ENCODE measurements around the gene CHCT1. TPM values are rescaled to one million over a fixed set of nuclear protein-coding genes. Genes with fewer than 3 reads are reported as not detected.

Gene CHCT1
- total RNA-seq, 1 experiment from 2014 or later: not detected

DNA sequence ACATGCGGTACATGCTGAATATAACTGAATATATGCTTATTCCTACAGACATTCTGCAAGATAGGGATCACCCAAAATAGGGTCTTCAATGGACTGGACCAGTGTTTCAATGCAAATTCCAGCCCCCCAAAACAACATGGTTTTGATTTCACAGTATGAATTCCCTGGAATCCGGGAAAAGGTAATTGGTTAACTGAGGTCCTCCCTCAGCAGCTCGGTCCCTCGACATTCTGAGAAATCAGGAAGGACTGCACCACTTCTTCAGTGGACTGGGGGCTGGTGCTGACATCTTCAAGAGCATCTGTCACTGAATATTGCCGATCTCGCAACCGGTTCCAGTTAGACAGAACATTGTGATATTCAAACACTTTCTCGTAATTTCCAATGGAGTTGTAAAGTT lies 25.1 kb downstream of the CHCT1 start:
- POLR2A ChIA-PET: no interaction called here
- BruUV-seq (replicated peaks): no TSS peak
- Mint-ChIP-seq H3K4me3 (ENCODE audit: unreplicated experiment) (no peak overlapping the region), H3K9me3 (ENCODE audit: unreplicated experiment) (no peaks in the 10 kb centered on the region), H3K4me1 (ENCODE audit: low read depth, unreplicated experiment) (no peaks in the 10 kb centered on the region), H3K27ac (ENCODE audit: unreplicated experiment) (no peak overlapping the region), H3K27me3 (ENCODE audit: insufficient read depth, unreplicated experiment) (no peaks in the 10 kb centered on the region), H3K36me3 (ENCODE audit: insufficient read depth, unreplicated experiment) (peaks cover 43% of the 10 kb centered on the region)
- Histone ChIP-seq H3K27me3 (replicated peaks; ENCODE audit: control insufficient read depth, insufficient read depth, low read length) (no peaks in the 10 kb centered on the region), H3K36me3 (ENCODE audit: control insufficient read depth, insufficient read depth, low read length) (no peaks in the 10 kb centered on the region), H3K9me3 (no peaks in the 10 kb centered on the region), H3K4me1 (no peaks in the 10 kb centered on the region), H3K4me3 (ENCODE audit: low read depth, low read length) (no peak overlapping the region)
- CTCF ChIA-PET: no interaction called here
- no peak for TF ChIP-seq CTCF (IDR thresholded peaks at IDR 0.05; ENCODE audit: insufficient read depth in 1 of 2, low read depth in 1 of 2, low read length in 1 of 2, severe bottlenecking in 1 of 2, unreplicated experiment in 1 of 2)
- intact Hi-C loops (cut with micrococcal nuclease; ENCODE audit: unreplicated experiment): no loop called here
- DNase-seq: no peak

GRCh38 chr17:60451071-60451470 lies 28.8 kb downstream of the CHCT1 start:
- no peaks in the 10 kb centered on the region for H3K4me1 Mint-ChIP-seq (ENCODE audit: low read depth, unreplicated experiment)
- no peak for DNase-seq
- Histone ChIP-seq H3K9me3 (no peaks in the 10 kb centered on the region), H3K4me1 (no peaks in the 10 kb centered on the region), H3K27me3 (replicated peaks; ENCODE audit: control insufficient read depth, insufficient read depth, low read length) (no peaks in the 10 kb centered on the region), H3K4me3 (ENCODE audit: low read depth, low read length) (no peak overlapping the region), H3K36me3 (ENCODE audit: control insufficient read depth, insufficient read depth, low read length) (peaks cover 2% of the 10 kb centered on the region; the same call in 1 of the 2 replicates)
- POLR2A ChIA-PET: no interaction called here
- TF ChIP-seq CTCF (IDR thresholded peaks at IDR 0.05; ENCODE audit: insufficient read depth in 1 of 2, low read depth in 1 of 2, low read length in 1 of 2, severe bottlenecking in 1 of 2, unreplicated experiment in 1 of 2): no peak
- no TSS peak for BruUV-seq (replicated peaks)
- no peak overlapping the region for H3K4me3 Mint-ChIP-seq (ENCODE audit: unreplicated experiment)
- no peak overlapping the region for H3K27ac Mint-ChIP-seq (ENCODE audit: unreplicated experiment)
- H3K36me3 Mint-ChIP-seq (ENCODE audit: insufficient read depth, unreplicated experiment): peaks cover 52% of the 10 kb centered on the region
- no peaks in the 10 kb centered on the region for H3K9me3 Mint-ChIP-seq (ENCODE audit: unreplicated experiment)
- no peaks in the 10 kb centered on the region for H3K27me3 Mint-ChIP-seq (ENCODE audit: insufficient read depth, unreplicated experiment)
- CTCF ChIA-PET: no interaction called here
- intact Hi-C loops (cut with micrococcal nuclease; ENCODE audit: unreplicated experiment): no loop called here

- no peak overlapping the region for H3K4me3 ChIP-seq (ENCODE audit: low read depth, low read length)
- Mint-ChIP-seq H3K36me3 (ENCODE audit: insufficient read depth, unreplicated experiment) (peaks cover 59% of the 10 kb centered on the region), H3K4me3 (ENCODE audit: unreplicated experiment) (no peak overlapping the region), H3K27ac (ENCODE audit: unreplicated experiment) (no peak overlapping the region), H3K4me1 (ENCODE audit: low read depth, unreplicated experiment) (no peaks in the 10 kb centered on the region), H3K9me3 (ENCODE audit: unreplicated experiment) (no peaks in the 10 kb centered on the region), H3K27me3 (ENCODE audit: insufficient read depth, unreplicated experiment) (no peaks in the 10 kb centered on the region)
- H3K36me3 ChIP-seq (ENCODE audit: control insufficient read depth, insufficient read depth, low read length): peaks cover 2% of the 10 kb centered on the region; the same call in 1 of the 2 replicates
- BruUV-seq (replicated peaks): no TSS peak
- ChIA-PET POLR2A (no interaction called here), CTCF (no interaction called here)
- H3K4me1 ChIP-seq: no peaks in the 10 kb centered on the region
- intact Hi-C loops (cut with micrococcal nuclease; ENCODE audit: unreplicated experiment): no loop called here
- DNase-seq: no peak
- no peaks in the 10 kb centered on the region for H3K9me3 ChIP-seq
- no peak for TF ChIP-seq CTCF (IDR thresholded peaks at IDR 0.05; ENCODE audit: insufficient read depth in 1 of 2, low read depth in 1 of 2, low read length in 1 of 2, severe bottlenecking in 1 of 2, unreplicated experiment in 1 of 2)
- no peaks in the 10 kb centered on the region for H3K27me3 ChIP-seq (replicated peaks; ENCODE audit: control insufficient read depth, insufficient read depth, low read length)
These were observed 29.7 kb downstream of the CHCT1 start for GRCh38 chr17:60451965-60452364.

Data from Caco-2 (cell line).